Caco-2 (cell line): ENCODE results near the gene CPSF6. TPM values are rescaled to one million over a fixed set of nuclear protein-coding genes. Genes with fewer than 3 reads are reported as not detected.

Source experiments
- BruUV-seq: library from RNA; stranded (reverse); fragments of 400-500 nt; replicated peaks from 2 replicates; lab custom pipeline; 2021; lab: Mats Ljungman, UMichigan
- CTCF ChIA-PET: fragments of 300-600 bp; sonication (Branson Sonifier 250); formaldehyde crosslinking; loops from one replicate; lab custom pipeline; 2022; ENCODE audit warnings: antibody characterized with exemption; lab: Charles Lee
- POLR2A ChIA-PET: fragments of 300-600 bp; sonication (Branson Sonifier 250); formaldehyde crosslinking; loops from one replicate; lab custom pipeline; 2022; ENCODE audit warnings: antibody characterized with exemption; lab: Charles Lee
- DNase-seq, 2 experiments: peaks; one replicate each; pipeline versions ENCODE4 v3.0.0 to v3.0.0-alpha.2; 2020 to 2022
- H3K27me3 ChIP-seq: replicated peaks from 2 replicates; pipeline ENCODE4 v1.6.0; 2011; ENCODE audit warnings: low read length; ENCODE audit not compliant: control insufficient read depth, insufficient read depth
- H3K36me3 ChIP-seq: 2 replicates; pipeline ENCODE4 v1.5.1; 2011; ENCODE audit warnings: low read length; ENCODE audit not compliant: control insufficient read depth, insufficient read depth
- H3K4me1 ChIP-seq: fragments of 250-450 bp; sonication (Bioruptor Pico); 2 replicates; pipeline ENCODE4 v1.5.1; 2020; ENCODE audit warnings: mild to moderate bottlenecking
- H3K4me3 ChIP-seq: 2 replicates; pipeline ENCODE4 v1.5.1; 2011; ENCODE audit warnings: low read depth, mild to moderate bottlenecking, control low read depth, low read length
- H3K9me3 ChIP-seq: fragments of 250-450 bp; sonication (Bioruptor Pico); 2 replicates; pipeline ENCODE4 v1.5.1; 2020; ENCODE audit warnings: mild to moderate bottlenecking, moderate library complexity
- H3K27ac Mint-ChIP-seq: one replicate; pipeline ENCODE4 v1.8.0; 2022; ENCODE audit warnings: mixed read lengths; ENCODE audit not compliant: unreplicated experiment
- H3K27me3 Mint-ChIP-seq: one replicate; pipeline ENCODE4 v1.8.0; 2022; ENCODE audit warnings: mixed read lengths; ENCODE audit not compliant: insufficient read depth, unreplicated experiment
- H3K36me3 Mint-ChIP-seq: one replicate; pipeline ENCODE4 v1.8.0; 2022; ENCODE audit warnings: mild to moderate bottlenecking, mixed read lengths; ENCODE audit not compliant: insufficient read depth, unreplicated experiment
- H3K4me1 Mint-ChIP-seq: one replicate; pipeline ENCODE4 v1.8.0; 2022; ENCODE audit warnings: low read depth, mixed read lengths; ENCODE audit not compliant: unreplicated experiment
- H3K4me3 Mint-ChIP-seq: one replicate; pipeline ENCODE4 v1.8.0; 2022; ENCODE audit warnings: mild to moderate bottlenecking, moderate library complexity, mixed read lengths; ENCODE audit not compliant: unreplicated experiment
- H3K9me3 Mint-ChIP-seq: one replicate; pipeline ENCODE4 v1.8.0; 2022; ENCODE audit warnings: mixed read lengths; ENCODE audit not compliant: unreplicated experiment
- intact Hi-C: fragments of 100-400 bp; cut with micrococcal nuclease; formaldehyde crosslinking; loops from one replicate; pipeline ENCODE4 v1.10.0; 2022; ENCODE audit not compliant: unreplicated experiment
- microRNA-seq: library from miRNA; unstranded; fragments of <30 nt; microRNA quantifications from one replicate; pipeline ENCODE4 v1.2.0, GENCODE V29; 2022
- total RNA-seq: library from RNA; stranded (reverse); gene quantifications from 2 replicates; pipeline ENCODE4 v1.2.3, GENCODE V29; 2022
- TF ChIP-seq, protein P1 (sequence below), 2 experiments: fragments of 200-600 bp in 1 of 2; IDR thresholded peaks; 1 replicate in 1 of 2; 2 replicates in 1 of 2; pipeline versions ENCODE4 v1.5.1 to v1.8.0; 2011 to 2022; ENCODE audit warnings: antibody characterized with exemption in 1 of 2, control low read depth in 1 of 2, inconsistent platforms in 1 of 2, low read depth in 1 of 2, low read length in 1 of 2, mild to moderate bottlenecking in 1 of 2, moderate library complexity in 1 of 2; ENCODE audit not compliant: insufficient read depth in 1 of 2, severe bottlenecking in 1 of 2, unreplicated experiment in 1 of 2

Gene CPSF6
- total RNA-seq, 1 experiment from 2014 or later = 124 TPM

GRCh38 chr12:69318225-69318624 lies 78.9 kb downstream of the CPSF6 start:
- DNase-seq = no peak
- Mint-ChIP-seq H3K27ac (no peak overlapping the region), H3K4me3 (no peak overlapping the region), H3K27me3 (no peaks in the 10 kb centered on the region), H3K9me3 (peaks cover 61% of the 10 kb centered on the region), H3K36me3 (peaks cover 12% of the 10 kb centered on the region), H3K4me1 (peaks cover 1% of the 10 kb centered on the region)
- Histone ChIP-seq H3K4me3 (no peak overlapping the region), H3K36me3 (no peaks in the 10 kb centered on the region), H3K27me3 (no peaks in the 10 kb centered on the region), H3K4me1 (no peaks in the 10 kb centered on the region), H3K9me3 (peaks cover 29% of the 10 kb centered on the region)
- no TSS peak for BruUV-seq
- ChIA-PET CTCF (no interaction called here), POLR2A (no interaction called here)
- TF ChIP-seq, protein P1, sequence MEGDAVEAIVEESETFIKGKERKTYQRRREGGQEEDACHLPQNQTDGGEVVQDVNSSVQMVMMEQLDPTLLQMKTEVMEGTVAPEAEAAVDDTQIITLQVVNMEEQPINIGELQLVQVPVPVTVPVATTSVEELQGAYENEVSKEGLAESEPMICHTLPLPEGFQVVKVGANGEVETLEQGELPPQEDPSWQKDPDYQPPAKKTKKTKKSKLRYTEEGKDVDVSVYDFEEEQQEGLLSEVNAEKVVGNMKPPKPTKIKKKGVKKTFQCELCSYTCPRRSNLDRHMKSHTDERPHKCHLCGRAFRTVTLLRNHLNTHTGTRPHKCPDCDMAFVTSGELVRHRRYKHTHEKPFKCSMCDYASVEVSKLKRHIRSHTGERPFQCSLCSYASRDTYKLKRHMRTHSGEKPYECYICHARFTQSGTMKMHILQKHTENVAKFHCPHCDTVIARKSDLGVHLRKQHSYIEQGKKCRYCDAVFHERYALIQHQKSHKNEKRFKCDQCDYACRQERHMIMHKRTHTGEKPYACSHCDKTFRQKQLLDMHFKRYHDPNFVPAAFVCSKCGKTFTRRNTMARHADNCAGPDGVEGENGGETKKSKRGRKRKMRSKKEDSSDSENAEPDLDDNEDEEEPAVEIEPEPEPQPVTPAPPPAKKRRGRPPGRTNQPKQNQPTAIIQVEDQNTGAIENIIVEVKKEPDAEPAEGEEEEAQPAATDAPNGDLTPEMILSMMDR (IDR thresholded peaks at IDR 0.05; ENCODE audit: insufficient read depth in 1 of 2, low read depth in 1 of 2, low read length in 1 of 2, severe bottlenecking in 1 of 2, unreplicated experiment in 1 of 2) = no peak
- intact Hi-C loops = no loop called here

GRCh38 chr12:69321351-69321750 lies 82.0 kb downstream of the CPSF6 start:
- BruUV-seq = no TSS peak
- H3K9me3 Mint-ChIP-seq = peaks cover 56% of the 10 kb centered on the region
- peaks cover 41% of the 10 kb centered on the region for H3K36me3 Mint-ChIP-seq
- intact Hi-C loops = no loop called here
- H3K4me3 ChIP-seq = no peak overlapping the region
- CTCF ChIA-PET = no interaction called here
- H3K4me3 Mint-ChIP-seq = no peak overlapping the region
- no peaks in the 10 kb centered on the region for H3K27me3 Mint-ChIP-seq
- H3K4me1 Mint-ChIP-seq = peaks cover 25% of the 10 kb centered on the region
- H3K4me1 ChIP-seq = peaks cover 27% of the 10 kb centered on the region
- no peaks in the 10 kb centered on the region for H3K36me3 ChIP-seq
- no peaks in the 10 kb centered on the region for H3K27me3 ChIP-seq
- H3K9me3 ChIP-seq = peaks cover 28% of the 10 kb centered on the region
- TF ChIP-seq, protein P1 (IDR thresholded peaks at IDR 0.05; ENCODE audit: insufficient read depth in 1 of 2, low read depth in 1 of 2, low read length in 1 of 2, severe bottlenecking in 1 of 2, unreplicated experiment in 1 of 2) = no peak
- H3K27ac Mint-ChIP-seq = no peak overlapping the region
- POLR2A ChIA-PET = no interaction called here
- no peak for DNase-seq

Small RNA genes within 50 kb of the gene (microRNA-seq; reads per million reads assigned to microRNA genes)
- not detected for gene MIR1279

Other genes starting within 250 kb of the CPSF6 start
- gene LYZ, start 108.8 kb downstream of the CPSF6 start, total RNA-seq = 16.8 and 16.9 TPM in 2 replicates
- 40.9 and 42.6 TPM in 2 replicates for gene YEATS4, start 120.2 kb downstream of the CPSF6 start, total RNA-seq
- 82.3 and 86.5 TPM in 2 replicates for gene FRS2, start 230.8 kb downstream of the CPSF6 start, total RNA-seq